ENCODE data around the gene GPSM3. TPM values are rescaled to one million over a fixed set of nuclear protein-coding genes. Genes with fewer than 3 reads are reported as not detected.
A peak's percentile ranks its signal among the peaks of the same experiment; 100 is the strongest.
"Not testable (repeated sequence)": the region's sequence is repeated elsewhere in the genome, so short reads cannot be mapped to it uniquely, and the experiment has no call there.

GPSM3 gene
- total RNA-seq, 1 donor from 2014 or later = 4.1 TPM

DNA sequence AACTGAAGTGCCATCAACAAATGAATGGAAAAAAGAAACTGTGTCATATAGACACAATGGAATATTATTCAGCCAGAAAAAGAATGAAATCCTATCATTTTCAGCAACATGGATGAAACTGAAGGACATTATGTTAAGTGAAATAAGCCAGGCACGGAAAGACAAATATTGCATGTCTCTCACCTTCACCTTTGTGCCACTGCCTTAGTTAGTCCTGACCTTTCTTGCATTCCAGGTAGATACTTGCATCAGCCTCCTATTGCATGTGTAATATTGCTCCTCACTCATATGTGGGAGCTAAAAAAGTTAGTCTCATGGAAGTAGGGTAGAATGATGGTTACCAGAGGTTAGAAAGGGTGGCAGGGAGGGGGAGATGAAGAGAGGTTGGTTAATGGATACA lies 16.6 kb upstream of the GPSM3 start:
- no peak for DNase-seq
- intact Hi-C loops (cut with DNase I) = no loop called here

DNA sequence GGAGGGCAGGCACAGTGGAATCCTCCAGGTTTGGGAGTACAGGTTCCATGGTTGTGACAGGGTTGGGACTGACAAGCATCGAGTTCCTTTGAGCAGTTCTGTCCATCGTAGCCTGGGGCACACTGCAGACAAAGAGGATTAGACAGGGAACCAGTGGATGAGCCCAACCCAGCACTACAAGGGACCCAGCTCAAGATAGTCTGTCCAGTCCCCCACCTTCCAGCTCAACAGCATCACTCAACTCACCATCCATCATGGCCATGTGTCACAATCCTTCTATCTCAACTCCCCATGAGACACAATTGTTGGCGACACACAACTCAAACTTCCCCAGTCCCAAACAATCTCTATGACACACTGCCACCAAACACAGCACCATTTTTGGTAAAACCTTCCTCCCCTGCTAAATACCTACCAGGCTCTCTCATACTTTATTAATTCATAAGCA lies 11.8 kb upstream of the GPSM3 start:
- DNase-seq = no peak
- intact Hi-C loops (cut with DNase I) = no loop called here

More for the DNA sequence above, 16.6 kb upstream of the GPSM3 start:
- ATAC-seq (ENCODE audit: poor library complexity) = no peak

DNA sequence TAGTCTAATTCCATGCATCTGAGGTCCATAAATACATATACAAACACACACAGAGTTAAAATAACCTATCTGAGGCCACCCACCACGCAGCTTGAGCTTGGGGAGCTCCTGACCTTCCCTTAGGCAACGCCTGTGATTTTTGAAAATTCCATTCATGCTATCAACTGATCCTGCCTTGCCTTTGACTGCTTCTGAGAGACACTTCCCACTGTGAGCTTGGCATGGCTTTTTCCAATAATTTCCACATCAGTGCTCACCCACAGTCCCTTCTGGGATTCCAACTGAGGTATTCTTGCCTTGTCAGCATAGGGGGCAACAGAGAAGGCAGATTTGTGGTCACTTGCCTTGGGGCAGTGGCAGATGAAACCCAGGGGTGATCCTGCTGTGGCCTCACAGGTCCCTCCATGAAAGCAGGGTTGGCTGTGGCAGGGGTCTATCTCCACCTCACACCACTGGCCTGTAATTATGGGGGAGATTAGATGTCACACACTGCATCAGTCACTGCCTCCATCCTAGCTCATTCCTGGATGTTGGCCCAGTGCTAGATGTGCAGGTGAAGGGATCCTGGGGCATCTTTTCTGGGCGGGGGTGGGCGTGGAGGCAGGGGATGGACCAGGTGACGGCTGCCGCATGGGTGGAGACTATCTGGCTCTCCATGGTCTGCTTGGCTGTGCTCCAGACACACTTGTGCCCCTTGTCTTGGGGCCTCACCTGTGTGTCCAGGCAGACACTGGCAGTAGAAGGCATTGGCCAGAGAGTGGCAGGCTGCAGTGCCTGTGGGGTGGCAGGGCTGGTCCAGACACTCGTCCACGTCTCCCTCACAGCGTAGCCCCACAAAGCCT lies 11.2 kb upstream of the GPSM3 start:
- ATAC-seq (ENCODE audit: poor library complexity) (no peak), DNase-seq (no peak)
- intact Hi-C loops (cut with DNase I) = no loop called here

More for the DNA sequence above, 11.8 kb upstream of the GPSM3 start:
- no peak for ATAC-seq (ENCODE audit: poor library complexity)

DNA sequence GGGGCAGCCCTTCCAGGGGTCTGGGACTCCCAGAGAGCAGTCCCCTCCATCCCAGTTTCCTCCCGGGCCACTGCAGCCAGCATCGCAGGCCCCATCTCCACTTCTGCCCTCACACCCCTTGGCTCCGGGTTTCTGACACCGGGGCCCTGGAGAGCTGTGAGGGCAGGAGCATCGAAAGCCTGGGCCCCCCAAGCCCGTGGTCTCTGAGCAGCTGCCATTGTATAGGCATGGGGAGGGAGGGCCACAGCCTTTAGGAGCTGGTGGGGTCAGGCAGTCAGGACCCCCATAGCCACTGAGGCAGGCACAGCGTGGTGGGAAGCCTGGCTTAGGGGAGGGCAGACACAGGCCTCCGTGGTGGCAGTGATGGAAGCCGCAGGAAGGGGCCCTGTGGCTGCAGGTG lies 9.7 kb upstream of the GPSM3 start:
- DNase-seq = no peak
- intact Hi-C loops (cut with DNase I) = no loop called here
- ATAC-seq (ENCODE audit: poor library complexity) = no peak

DNA sequence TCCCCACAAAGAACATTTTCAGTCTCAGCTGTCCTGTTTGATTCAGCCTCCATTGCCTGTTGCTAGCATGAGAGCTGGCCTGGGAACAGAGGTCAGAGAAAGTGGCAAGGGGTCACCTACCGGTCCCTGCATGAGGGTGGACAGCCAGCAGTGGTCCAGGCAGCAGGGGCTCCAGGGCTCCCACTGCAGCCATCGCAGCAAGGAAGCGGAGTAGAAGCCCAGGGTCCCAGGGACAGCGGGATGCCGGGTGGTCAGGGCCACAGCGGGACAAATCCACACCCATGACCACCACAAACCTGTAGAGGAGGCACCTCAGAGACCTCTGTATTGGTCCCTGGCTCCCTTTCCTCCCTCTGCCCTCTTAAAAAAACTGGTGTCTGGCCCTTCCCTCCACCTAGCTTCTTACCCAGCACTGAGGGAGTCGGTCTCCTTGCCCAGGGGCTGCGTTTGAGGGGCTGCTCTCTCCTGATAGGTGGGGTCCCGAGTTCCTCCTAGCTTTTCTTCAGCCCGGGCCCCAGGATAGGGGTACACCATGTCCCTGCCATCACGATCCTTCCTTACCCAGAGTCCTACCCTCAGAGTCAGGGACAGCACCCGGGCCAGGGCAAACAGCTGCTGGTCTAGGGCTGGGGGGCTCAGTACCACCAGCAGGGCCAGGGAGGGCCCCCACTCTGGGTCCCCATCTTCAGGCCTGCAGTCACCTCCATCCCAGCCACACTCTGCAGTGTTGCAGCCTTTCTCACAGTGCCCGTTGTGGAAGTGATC lies 8.4 kb upstream of the GPSM3 start:
- no peak for DNase-seq
- intact Hi-C loops (cut with DNase I) = no loop called here
- no peak for ATAC-seq (ENCODE audit: poor library complexity)

DNA sequence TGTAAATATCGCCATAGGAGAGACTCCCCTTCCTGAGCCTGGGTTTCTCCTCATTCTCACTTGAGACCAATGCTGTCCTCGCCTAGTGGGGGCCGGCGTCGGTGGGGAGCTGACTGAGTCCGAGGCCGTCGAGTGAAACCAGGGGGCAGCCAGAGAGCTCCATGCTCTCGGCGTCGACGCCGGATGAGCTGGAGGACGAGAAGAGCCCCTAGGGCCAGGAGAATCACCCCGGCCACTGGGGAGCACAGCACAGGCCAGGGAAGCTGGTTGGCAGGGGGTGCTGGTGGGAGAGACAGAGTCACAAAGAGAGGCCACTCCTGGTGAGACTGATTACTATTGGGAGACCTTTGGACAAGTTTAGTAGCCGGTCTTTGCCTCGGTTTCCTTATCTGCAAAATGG lies 6.4 kb upstream of the GPSM3 start:
- ATAC-seq (ENCODE audit: poor library complexity) = no peak
- no peak for DNase-seq
- intact Hi-C loops (cut with DNase I) = no loop called here

DNA sequence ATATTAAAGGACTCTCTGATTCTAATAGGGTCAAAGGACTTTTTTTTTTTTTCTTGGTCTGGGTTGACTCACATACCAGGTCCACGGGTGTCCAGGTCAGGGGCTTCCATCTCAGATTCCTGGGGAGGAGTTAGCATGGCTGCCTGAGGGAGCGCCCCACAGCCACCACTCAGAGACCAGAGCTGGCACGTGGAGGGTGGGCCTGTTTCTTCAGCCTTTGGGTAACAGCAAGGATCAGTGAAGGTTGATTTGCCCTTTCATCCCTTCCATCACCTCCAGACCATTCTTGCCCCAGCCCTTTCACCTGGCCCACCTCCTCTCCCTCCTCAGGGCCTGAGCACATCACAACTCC lies 5.9 kb upstream of the GPSM3 start:
- intact Hi-C loops (cut with DNase I) = no loop called here
- no peak for ATAC-seq (ENCODE audit: poor library complexity)
- no peak for DNase-seq

DNA sequence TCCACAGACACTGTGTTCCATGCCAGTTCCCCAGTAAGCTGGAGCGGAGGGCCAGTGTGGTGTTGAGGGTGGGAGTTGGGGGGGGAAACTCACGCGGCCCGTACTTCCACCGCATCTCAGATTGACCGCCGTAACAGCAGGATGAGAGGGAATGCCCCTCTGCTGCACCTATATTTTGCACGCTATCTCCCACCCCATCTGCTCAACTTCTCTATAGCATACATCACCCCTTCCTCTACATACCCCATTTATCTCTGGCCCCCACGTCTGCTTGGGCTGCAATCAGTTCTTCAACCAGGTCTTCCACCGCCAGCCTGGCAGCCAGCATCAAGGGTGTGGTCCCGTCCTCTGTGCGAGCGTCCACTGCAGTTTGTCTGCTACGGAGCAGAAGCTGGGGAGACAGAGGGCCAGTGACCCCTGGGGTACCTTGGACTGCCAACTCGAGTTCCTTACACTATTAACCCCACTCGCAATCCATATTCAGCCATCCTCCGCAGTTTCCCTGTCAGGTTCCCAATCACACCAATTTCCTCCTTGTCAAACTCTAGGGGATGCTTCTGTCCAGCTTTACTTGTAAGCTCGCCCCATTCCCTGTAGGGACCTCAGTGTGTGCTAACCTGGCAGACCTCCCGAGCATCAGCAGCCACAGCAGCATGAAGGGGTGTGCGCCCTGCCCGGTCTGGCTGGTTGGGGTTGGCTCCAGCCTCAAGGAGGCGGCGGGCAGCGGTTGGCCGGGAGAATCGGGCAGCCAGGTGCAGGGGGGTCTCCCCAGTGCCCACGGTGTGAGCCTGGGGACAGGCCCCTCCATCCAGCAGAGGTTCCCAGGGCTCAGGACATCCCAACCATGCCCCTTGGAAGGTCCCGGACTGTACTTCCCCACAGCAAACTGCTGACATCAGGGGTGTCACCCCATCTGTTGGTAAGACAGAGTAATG lies 4.5 kb upstream of the GPSM3 start:
- intact Hi-C loops (cut with DNase I) = no loop called here
- ATAC-seq (ENCODE audit: poor library complexity) (no peak), DNase-seq (peak; percentile 74)

DNA sequence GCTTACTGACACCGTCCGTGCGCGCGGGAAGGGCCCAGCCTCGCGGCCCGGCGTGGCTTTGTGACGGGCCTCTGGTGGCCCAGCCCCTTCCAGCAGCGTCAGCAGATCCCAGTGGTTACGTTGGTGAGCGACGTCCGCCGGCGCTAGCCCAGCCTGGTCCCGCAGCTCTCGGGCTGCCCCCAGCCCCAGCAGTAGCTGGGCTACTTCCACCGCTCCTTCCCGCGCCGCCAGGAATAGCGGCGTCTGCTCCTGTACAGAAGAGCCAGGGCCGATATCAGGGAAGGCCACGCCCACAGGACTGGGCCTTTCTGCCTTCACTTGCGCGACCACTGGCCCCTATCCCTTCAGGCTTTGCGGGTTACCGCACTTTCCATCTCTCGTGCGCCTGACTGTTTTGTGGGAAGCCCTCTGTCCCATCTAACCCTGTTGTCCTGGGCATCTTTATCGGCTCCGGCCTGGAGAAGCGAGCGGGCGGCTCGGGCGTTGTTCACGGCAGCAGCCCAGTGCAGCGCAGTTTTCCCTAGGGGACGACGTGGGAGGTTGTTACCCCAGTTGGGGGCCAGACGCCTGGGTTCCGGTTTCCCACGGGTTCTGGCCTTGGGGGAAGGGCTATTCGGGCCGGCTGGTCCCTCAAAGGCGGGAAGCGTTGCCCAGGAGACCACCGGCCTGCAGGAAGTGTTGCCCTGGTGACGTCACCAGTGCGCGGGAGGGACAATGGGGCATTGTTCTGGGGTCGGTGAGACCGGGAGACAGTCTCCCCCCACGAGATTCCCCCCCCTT lies 3.6 kb upstream of the GPSM3 start:
- DNase-seq (peak; percentile 95), ATAC-seq (ENCODE audit: poor library complexity) (peak; percentile 53)
- intact Hi-C loops (cut with DNase I) = no loop called here

DNA sequence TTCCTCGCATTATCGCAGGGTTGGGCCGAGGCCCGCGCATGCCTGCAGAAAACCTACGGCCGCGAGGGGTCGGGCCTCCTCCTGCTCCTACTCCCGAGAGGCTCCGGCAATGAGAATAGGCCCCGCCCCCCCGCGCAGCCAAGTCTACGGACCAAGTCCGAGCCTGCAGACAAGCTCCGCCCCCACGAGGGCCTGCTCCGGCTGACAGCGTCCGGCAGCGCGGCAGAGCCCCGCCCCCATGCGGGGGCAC lies 3.1 kb upstream of the GPSM3 start:
- intact Hi-C loops (cut with DNase I) = no loop called here
- DNase-seq (peak; percentile 100), ATAC-seq (ENCODE audit: poor library complexity) (peak; percentile 90)

DNA sequence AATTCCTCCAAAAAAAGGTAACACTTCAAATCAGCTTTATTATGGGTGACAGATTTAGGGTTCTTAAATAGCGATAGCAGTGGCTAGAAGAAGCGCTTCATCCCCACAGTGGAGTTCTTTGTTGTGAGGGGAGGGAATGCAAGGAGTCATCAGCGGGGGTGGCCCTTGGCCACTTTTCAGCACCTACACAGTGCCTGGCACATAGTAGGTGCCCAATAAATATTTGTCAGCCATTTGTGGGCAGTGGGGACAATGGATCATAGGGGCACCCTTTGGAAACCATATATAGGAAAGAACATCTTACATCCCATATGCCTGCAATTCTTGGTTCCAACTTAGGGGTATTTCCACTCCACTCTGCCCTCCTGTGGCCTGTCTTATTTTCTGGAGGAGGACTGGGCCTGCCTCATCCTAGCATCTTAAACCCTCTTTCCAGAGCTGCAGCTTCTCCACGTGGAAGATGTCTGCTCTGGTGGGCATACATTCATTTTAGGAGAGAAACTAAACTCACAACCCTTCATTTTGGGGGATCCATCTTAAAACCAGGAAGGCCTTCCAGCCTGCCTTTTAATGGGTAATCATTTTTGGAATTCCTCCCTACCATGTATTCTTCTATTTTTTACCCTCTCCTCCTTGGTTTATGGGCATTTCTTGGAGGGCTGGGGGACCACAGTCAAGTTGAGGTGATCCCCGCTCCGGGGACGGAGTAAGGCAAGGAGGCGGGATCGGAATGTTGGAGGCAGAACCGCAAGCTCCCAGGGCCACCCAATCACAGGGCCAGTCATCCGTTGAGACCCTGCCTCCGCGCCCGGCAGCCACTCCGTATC lies 2.6 kb upstream of the GPSM3 start:
- DNase-seq (no peak), ATAC-seq (ENCODE audit: poor library complexity) (no peak)
- intact Hi-C loops (cut with DNase I) = no loop called here

DNA sequence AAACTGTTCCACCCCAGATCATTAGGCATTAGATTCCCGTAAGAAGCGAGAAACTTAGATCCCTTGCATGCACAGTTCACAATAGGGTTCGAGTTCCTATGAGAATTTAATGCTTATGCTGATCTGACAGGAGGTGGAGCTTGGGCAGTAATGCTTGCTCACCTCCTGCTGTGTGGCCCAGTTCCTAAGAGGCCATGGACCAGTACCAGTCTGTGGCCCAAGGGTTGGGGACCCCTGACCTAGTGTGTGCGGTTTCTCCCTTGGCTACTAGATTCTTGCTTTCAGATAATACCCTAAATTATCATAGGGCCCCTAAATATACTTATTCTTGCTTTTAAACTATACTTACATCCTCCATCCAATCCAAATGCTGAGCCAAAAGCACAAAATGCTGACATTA lies 1.9 kb upstream of the GPSM3 start:
- DNase-seq = no peak
- intact Hi-C loops (cut with DNase I) = no loop called here
- no peak for ATAC-seq (ENCODE audit: poor library complexity)

DNA sequence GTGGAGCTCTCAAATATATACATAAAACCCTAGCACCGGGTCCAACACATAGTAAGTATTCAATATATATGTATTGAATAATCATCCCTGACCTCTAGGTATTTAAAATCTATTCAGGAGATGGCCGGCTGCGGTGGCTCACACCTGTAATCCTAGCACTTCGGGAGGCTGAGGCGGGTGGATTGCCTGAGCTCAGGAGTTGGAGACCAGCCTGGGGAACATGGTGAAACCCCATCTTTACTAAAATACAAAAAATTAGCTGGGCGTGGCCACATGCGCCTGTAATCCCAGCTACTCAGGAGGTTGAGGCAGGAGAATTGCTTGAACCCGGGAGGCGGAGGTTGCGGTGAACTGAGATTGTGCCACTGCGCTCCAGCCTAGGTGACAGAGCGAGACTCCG lies 653 bp upstream of the GPSM3 start:
- DNase-seq; intact Hi-C loops (cut with DNase I); ATAC-seq (ENCODE audit: poor library complexity): not testable (repeated sequence)

DNA sequence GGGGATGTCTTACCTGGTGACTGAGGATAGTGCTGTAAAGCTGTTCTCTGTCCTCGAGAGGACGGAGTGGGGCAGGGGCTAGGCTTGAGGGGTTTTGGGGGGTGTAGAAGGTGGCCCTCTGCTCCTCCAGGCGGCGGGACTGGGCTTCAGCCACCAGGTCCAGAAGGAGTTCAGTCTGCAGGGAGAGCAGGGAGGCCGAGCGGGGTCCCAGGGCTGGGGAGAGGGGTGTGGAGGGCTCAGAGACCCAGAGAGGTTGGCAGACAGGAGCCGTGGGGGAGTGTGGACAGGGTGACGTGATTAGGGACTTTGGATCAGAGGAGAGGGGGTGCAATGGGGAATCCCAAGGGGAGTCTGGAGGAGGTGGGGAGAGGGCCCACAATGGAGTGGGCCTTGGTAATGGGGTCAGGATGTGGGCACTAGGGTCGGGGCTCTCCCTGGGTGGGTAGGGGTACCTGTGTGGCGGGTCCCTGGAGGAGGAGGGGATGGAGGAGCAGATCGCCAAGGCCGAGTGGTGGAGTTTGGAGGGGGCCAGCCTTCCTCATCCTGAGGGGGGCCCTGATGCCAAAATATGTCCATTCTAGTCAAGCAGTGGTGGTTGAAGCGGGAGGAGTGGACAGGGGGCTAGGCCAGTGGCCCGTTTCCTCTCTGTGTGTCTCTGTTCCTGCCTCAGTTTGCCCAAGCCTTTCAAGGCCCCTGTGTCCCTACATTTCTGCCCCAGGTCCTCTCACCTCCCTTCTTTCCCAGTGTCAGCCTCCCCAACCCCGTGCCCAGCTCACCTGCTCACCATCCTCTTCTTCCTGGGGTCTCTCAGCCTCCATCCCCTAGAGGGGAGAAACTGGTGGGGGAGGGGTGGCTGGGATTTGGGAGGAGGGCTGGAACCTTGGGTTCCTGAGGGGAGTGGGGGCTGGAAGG lies 491 bp downstream of the GPSM3 start:
- DNase-seq (no peak), ATAC-seq (ENCODE audit: poor library complexity) (no peak)
- intact Hi-C loops (cut with DNase I) = no loop called here

DNA sequence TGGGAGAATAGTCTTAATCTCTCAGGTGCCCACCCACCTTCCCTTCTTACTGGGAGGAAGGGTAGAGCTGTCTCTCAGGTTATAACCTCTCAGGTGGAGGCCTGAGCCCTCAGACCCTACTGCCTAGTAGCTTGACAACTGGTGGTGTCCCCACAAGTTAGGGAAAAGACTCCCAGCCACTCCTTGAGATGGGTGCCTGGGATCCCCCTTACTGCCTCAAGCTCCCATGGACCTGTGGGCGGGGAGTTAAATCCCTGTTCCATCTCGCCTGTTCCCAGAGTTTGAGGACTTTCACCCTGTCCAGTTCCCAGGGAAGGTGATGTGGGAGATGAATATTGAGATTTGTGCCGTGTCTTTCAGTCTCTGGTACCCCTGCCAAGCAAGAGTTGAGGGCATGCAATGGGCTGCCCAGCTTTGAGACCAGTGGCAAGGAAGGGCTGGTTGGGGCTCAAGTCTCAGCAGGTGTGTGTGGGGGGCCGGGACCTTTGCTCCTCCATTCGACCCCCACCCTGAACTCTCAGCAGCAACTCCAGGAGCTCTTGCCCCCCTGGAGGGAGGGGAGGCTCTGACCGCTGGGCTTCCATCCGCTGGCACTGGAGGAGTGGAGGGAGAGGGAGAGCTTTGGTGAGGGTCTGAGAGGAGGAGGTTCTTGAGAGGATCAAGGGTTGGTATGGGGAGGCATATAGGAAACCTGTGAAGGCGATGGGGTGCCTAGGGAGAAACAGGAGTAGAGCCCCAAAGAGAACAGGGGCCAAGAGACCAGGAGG lies 1.3 kb downstream of the GPSM3 start:
- ATAC-seq (ENCODE audit: poor library complexity) (no peak), DNase-seq (no peak)
- intact Hi-C loops (cut with DNase I) = no loop called here
